ENCODE measurements around the gene PDGFRA. TPM values are rescaled to one million over a fixed set of nuclear protein-coding genes. Genes with fewer than 3 reads are reported as not detected.
A peak's percentile ranks its signal among the peaks of the same experiment; 100 is the strongest.

The PDGFRA gene
- total and polyA plus RNA-seq, 2 experiments from 2014 or later, result 32.1 to 60.9 TPM

GRCh38 chr4:54187148-54187547 lies 41.9 kb upstream of the PDGFRA start:
- H3K4me1 ChIP-seq (ENCODE audit: low read depth), result no peaks in the 10 kb centered on the region
- H3K36me3 ChIP-seq, result no peaks in the 10 kb centered on the region
- peak; percentile 11 to 51 for DNase-seq (ENCODE audit: low read depth in 1 of 2, low spot score in 1 of 2)
- no peak overlapping the region for H3K4me3 ChIP-seq
- no peaks in the 10 kb centered on the region for H3K9me3 ChIP-seq (ENCODE audit: low read depth)
- no peaks in the 10 kb centered on the region for H3K27me3 ChIP-seq
- H3K27ac ChIP-seq, result no peak overlapping the region
- TF ChIP-seq CTCF (IDR thresholded peaks at IDR 0.05; ENCODE audit: low read depth, low read length), result no peak

GRCh38 chr4:54189140-54189539 lies 40.0 kb upstream of the PDGFRA start:
- peak in 1 of 2 donors; percentile 61 for DNase-seq (ENCODE audit: low read depth in 1 of 2, low spot score in 1 of 2)
- no peaks in the 10 kb centered on the region for H3K36me3 ChIP-seq

GRCh38 chr4:54192811-54193210 lies 36.3 kb upstream of the PDGFRA start:
- Histone ChIP-seq H3K36me3 (no peaks in the 10 kb centered on the region), H3K27me3 (no peaks in the 10 kb centered on the region), H3K9me3 (ENCODE audit: low read depth) (no peaks in the 10 kb centered on the region), H3K27ac (no peak overlapping the region), H3K4me3 (no peak overlapping the region), H3K4me1 (ENCODE audit: low read depth) (peaks cover 10% of the 10 kb centered on the region)
- DNase-seq (ENCODE audit: low read depth in 1 of 2, low spot score in 1 of 2), result no peak
- no peak for TF ChIP-seq CTCF (IDR thresholded peaks at IDR 0.05; ENCODE audit: low read depth, low read length)

More at GRCh38 chr4:54189140-54189539, 40.0 kb upstream of the PDGFRA start:
- no peak for TF ChIP-seq CTCF (IDR thresholded peaks at IDR 0.05; ENCODE audit: low read depth, low read length)
- H3K4me3 ChIP-seq, result no peak overlapping the region
- no peaks in the 10 kb centered on the region for H3K27me3 ChIP-seq
- H3K9me3 ChIP-seq (ENCODE audit: low read depth), result no peaks in the 10 kb centered on the region
- H3K4me1 ChIP-seq (ENCODE audit: low read depth), result no peaks in the 10 kb centered on the region
- H3K27ac ChIP-seq, result no peak overlapping the region

- Histone ChIP-seq H3K4me3 (no peak overlapping the region), H3K36me3 (no peaks in the 10 kb centered on the region), H3K9me3 (ENCODE audit: low read depth) (no peaks in the 10 kb centered on the region), H3K27me3 (no peaks in the 10 kb centered on the region), H3K27ac (peak overlapping the region; percentile 65), H3K4me1 (ENCODE audit: low read depth) (peaks cover 17% of the 10 kb centered on the region)
- peak in 1 of 2 donors; percentile 61 for DNase-seq (ENCODE audit: low read depth in 1 of 2, low spot score in 1 of 2)
- TF ChIP-seq CTCF (IDR thresholded peaks at IDR 0.05; ENCODE audit: low read depth, low read length), result no peak
These were observed 31.2 kb upstream of the PDGFRA start for GRCh38 chr4:54197926-54198325.

GRCh38 chr4:54199919-54200318 lies 29.2 kb upstream of the PDGFRA start:
- no peak overlapping the region for H3K27ac ChIP-seq
- H3K36me3 ChIP-seq, result no peaks in the 10 kb centered on the region
- no peak for DNase-seq (ENCODE audit: low read depth in 1 of 2, low spot score in 1 of 2)
- H3K4me3 ChIP-seq, result no peak overlapping the region
- TF ChIP-seq CTCF (IDR thresholded peaks at IDR 0.05; ENCODE audit: low read depth, low read length), result no peak
- no peaks in the 10 kb centered on the region for H3K27me3 ChIP-seq
- H3K4me1 ChIP-seq (ENCODE audit: low read depth), result peaks cover 17% of the 10 kb centered on the region
- H3K9me3 ChIP-seq (ENCODE audit: low read depth), result no peaks in the 10 kb centered on the region

DNA sequence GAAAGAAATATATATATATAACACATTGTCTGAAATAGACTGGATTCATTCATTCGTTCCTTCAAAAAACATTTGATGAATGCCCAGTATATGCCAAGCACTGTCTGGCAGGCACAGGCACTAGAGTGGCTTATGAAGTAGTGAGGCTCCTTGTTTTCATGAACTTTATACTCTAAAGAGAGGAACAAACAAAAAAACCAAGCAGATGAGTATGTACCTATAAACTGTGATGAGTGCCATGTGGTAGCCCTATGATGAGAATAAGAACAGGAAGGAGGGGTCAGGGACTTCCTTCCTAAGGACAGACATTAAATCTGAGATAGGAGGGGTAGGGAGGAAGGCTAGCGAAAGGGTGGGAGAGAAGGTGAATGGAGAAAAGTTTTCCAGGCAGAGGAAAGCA lies 19.5 kb upstream of the PDGFRA start:
- DNase-seq (ENCODE audit: low read depth in 1 of 2, low spot score in 1 of 2), result no peak
- Histone ChIP-seq H3K36me3 (no peaks in the 10 kb centered on the region), H3K27ac (no peak overlapping the region), H3K4me1 (ENCODE audit: low read depth) (no peaks in the 10 kb centered on the region), H3K4me3 (no peak overlapping the region), H3K9me3 (ENCODE audit: low read depth) (no peaks in the 10 kb centered on the region), H3K27me3 (no peaks in the 10 kb centered on the region)
- TF ChIP-seq CTCF (IDR thresholded peaks at IDR 0.05; ENCODE audit: low read depth, low read length), result no peak
